ENCODE measurements around the gene HTR1B.

Gene HTR1B

GRCh38 chr6:77463308-77463860 is at the start of gene HTR1B:
TSS of gene HTR1B (minus strand) at chr6:77463491. CDS start at chr6:77463403, 88 bp downstream.
- no peak for DNase-seq

DNA sequence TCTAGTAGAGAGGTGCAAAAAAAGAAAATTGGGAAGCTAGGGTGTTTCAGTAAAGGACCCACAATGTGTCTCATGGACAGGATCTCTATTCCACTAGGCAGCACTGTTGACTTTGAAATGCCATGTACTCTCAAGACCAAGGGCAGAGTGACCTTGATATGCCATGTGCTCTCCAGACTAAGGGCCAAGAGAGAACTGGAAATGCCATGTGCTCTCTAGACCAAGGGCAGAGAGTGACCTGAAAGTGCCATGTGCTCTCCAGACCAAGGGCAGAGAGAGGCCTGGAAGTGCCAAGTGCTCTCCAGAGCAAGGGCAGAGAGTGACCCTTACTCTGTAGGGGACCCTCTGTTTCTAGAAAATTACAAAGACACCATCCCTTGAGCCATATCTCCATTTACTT is 49.3 kb upstream of the HTR1B start:
- no peak for DNase-seq

DNA sequence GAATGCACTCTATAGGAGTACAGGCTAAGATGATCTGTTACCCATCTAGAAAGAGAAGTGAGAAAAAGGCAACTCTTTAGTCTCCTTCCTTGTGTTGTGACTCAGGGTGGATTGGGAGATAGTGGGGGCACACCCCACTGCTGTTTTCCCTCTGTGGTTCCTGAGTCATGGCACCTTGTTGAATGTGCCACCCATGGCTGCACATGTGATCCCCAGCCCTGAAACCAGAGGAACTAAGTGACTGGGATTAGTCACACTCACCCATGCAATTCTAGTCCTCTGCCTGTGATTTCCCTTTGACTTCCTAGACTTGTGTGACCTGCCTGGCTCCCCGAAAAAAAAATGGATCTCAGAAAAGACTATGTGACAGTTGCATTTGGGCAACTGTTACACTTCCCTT is 48.6 kb upstream of the HTR1B start:
- DNase-seq = no peak

- DNase-seq = no peak
Measured at GRCh38 chr6:77502981-77503380, 39.7 kb upstream of the HTR1B start.

GRCh38 chr6:77492530-77492929 is 29.2 kb upstream of the HTR1B start:
- DNase-seq = no peak

DNA sequence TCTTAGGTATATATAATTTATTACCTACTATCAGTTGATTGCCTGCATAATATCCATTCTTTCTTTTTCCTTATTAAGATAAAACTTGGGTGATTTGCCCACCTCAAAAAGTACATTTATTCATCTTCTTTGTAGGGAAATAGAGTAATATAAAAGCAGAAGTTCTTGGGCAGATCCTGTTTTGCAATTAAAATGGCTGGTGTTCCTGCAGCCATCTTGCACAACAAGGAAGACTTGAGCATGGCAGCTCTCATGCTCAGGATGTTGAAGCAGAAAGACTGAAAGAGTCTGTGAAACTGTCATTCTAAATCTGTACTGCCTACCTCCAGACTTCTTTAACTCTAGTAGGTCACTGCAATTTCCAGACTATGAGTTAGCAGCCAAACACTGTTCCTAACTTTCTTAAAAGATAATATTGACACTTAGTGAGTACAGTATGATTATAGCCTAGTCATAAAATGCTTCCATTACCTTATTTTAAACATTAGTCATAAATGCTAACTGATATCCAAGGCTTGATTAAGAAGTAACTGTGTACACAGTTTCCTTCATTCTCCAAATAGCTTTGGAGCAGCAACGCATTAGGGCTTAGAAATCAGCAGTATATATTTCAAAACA is 24.6 kb upstream of the HTR1B start:
- DNase-seq = no peak

DNA sequence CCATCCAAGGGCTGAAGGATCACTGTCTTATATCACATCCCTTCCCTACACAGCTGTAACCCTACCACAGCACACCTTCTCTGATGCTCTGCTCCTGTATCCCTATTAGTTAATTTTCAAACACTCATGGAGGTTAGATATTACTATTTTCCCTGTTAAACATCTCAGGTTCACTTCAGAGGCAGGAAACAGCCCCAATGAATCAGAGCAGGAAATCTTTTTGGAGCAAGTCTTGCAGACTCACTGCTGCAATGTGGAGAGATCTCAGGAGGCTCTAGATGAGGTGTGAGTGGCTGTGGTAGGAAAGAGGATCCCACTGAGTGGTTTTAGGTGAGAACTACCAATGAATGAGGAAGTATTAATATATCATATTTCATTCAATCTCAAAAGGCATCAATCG is 19.7 kb upstream of the HTR1B start:
- no peak for DNase-seq

- DNase-seq = no peak
Measured at GRCh38 chr6:77474973-77475372, 11.7 kb upstream of the HTR1B start.

GRCh38 chr6:77474286-77474956 is 11.1 kb upstream of the HTR1B start:
- no peak for DNase-seq

DNA sequence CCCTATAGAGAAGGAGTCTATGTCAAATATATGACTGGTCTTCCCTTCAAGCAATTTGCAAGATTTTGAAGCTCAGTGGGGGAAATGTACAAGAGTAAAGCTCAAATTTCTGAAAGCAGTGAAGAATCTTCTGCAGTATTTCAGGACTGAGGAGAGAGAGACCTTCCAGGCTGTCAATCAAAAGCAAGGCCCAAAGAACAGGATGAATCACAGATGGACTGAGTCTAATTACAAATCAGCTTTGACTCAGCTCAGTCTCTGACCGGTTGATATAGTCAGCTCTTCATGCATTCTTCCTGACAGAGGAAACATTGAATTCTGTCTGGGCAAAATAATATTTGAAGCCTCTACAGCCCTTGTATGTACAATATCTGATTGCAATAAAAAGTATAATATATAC is 7.7 kb upstream of the HTR1B start:
- no peak for DNase-seq

GRCh38 chr6:77468939-77469338 is 5.6 kb upstream of the HTR1B start:
- DNase-seq = no peak

DNA sequence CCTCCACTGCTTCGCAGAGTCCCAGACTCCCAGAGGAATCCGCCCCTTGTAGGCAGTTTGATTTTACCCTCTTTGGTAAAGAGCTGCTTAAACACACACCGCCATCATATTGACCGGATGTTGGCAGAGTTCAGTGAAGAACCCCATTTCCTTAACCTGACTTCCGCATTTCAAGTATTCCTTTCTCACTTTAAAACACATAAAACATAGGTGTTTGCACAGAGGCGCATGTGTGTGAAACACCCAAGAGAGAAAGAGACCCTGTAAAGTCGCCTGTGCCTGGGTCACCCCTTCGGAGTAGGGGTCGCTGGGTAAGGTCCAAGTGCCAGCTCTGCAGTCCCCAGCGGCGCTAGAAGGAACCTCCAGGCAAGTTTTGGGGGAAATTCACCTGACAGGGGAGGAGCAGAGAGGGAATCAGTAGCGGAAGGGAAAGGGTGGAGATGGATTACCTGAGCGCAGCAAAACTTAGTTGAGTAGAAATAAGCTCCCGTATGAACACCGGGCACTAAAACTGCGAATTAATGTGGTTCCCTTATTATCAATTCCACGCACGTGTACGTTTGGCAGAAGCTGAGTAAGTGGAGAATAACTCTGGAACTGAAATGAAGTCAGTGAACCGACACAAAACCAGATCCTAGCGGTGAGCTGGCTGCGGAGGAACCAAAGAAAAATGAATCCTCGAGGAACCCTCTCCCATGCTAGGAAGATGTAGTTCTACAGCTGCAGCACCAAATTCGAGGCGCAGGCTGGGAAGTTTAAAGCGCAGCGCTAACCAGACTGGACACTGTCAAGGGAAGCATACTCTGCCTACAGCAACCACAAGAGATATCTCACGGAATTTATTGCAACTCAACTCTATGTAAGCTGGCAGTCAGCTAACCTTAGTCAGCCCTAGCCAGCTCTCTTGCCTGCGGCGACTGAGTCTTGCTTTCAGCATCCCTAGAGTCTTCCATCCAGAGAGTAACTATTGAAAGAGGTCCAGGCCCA is 3.5 kb upstream of the HTR1B start:
- DNase-seq = no peak

DNA sequence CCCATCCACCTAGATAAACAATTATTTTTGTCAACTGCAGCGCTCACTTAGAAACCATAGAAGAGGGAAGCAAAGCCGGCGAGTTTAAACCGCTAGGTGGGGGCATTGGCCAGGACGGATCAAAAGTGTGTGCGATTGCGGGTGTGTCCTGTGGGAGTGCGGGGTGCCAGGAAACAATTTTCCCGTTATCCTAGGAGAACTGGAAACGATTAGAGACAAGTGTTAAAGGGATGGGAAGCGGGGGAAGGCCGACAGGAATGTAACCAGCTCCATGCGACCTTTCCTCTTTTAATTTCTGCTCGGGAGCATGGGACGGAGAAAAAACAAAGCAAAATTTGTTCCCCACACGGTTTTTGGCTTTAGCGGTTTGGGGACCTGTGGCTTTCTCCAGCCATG is 2.8 kb upstream of the HTR1B start:
- DNase-seq = no peak

DNA sequence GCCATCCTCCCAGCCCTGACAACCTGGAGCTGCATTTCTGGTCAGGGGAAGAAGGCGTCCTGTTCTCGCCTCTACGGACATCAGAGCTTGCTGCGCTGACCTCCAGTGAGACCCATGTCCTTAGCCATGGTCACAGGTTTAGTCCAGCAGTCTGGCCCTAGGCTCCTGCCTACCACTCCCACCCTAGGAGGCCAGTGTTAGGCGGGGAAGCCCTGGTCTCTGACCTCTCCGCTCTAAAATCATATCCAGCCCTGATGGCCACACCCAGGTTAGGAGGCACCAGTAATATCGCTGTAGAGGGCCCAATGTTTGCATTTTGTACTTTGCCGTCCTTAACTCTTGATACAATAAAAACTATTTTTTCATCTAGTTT is 1.2 kb upstream of the HTR1B start:
- DNase-seq = no peak

- no peak for DNase-seq
Measured at GRCh38 chr6:77463861-77464494, 687 bp upstream of the HTR1B start.

GRCh38 chr6:77462359-77463307 is 658 bp downstream of the HTR1B start:
- DNase-seq = no peak

DNA sequence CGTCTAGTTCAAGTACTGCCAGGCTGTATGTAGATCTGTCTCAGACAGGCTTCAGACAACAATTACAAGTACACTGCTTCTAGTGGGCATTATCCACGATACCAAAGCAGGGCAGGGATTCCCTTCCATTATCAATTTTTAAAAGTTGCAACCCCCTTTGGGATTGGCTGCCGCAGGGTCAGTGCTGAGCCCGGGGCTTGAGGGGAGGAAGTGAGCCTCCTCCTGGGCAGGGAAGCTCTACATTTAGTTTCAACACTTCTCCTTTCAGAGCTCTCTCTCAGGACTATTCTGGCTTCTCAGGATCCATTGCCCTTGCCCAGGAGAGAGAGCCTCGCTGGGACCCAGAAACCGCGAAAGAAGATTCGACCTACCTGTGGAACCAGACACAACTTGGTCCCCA is 1.5 kb downstream of the HTR1B start:
- no peak for DNase-seq

GRCh38 chr6:77458421-77458820 is 4.9 kb downstream of the HTR1B start:
- DNase-seq = no peak

- DNase-seq = no peak
Measured at GRCh38 chr6:77457720-77458349, 5.5 kb downstream of the HTR1B start.

- no peak for DNase-seq
Measured at GRCh38 chr6:77456531-77457248, 6.6 kb downstream of the HTR1B start.

- DNase-seq = no peak
Measured at GRCh38 chr6:77455271-77455670, 8.0 kb downstream of the HTR1B start.
